Bone marrow (tissue), 2 donors: ENCODE measurements around the gene RBMY1E.
"Not testable (repeated sequence)": the region's sequence is repeated elsewhere in the genome, so short reads cannot be mapped to it uniquely, and the experiment has no call there.

Source experiments
- DNase-seq, 2 donors: peaks; one replicate each; lab custom pipeline; 2025; lab: John Stamatoyannopoulos, UW

Gene RBMY1E

GRCh38 chrY:21917932-21918331, at the start of gene RBMY1E:
TSS of gene RBMY1E (minus strand) at chrY:21918032. CDS start at chrY:21916054, 1,978 bp downstream.
- not testable (repeated sequence) for DNase-seq

- not testable (repeated sequence) for DNase-seq
Measured at GRCh38 chrY:21894426-21894825, 23.4 kb downstream of the RBMY1E start, which contains the start of gene RBMY1D. TSS of gene RBMY1D (minus strand) at chrY:21894526. CDS start at chrY:21892513, 2,013 bp downstream.

DNA sequence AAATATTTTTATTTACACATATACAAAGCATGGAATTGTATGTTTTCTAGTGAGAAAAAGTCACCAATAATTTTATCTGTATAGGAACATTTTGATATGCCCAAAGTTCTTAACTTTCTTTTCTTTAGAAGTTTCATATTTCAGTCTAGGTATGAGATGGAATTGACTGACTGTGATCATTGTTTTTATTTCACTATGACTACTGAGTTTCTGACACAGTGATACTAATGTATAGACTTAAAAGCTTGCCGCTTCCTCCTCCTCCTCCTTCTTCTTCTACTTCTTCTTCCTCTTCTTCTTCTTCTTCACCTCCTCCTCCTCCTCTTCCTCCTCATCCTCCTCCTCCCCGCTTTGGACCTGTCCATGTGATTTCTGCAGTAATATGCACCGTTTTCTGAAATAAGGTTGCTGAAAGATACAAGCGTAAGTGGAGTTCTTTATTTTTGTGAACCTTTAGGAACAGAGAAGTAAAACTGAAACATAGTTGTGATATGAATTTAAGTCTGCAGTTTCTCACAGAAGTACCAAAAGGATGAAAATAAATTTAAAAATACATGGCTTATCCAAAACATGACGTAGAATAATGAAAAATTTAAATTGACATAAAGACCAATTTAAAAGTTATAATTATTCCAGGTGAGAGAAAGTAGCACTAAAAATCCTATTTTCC, 48.3 kb downstream of the RBMY1E start:
- DNase-seq: not testable (repeated sequence)
